ENCODE data around the gene CDSN. TPM values are rescaled to one million over a fixed set of nuclear protein-coding genes. Genes with fewer than 3 reads are reported as not detected.
A peak's percentile ranks its signal among the peaks of the same experiment; 100 is the strongest.
"Not testable (repeated sequence)": the region's sequence is repeated elsewhere in the genome, so short reads cannot be mapped to it uniquely, and the experiment has no call there.

The CDSN gene
- total and polyA plus RNA-seq, 11 donors: 0.15 to 0.56 TPM; not detected in 9

- TF ChIP-seq POLR2A (IDR thresholded peaks at IDR 0.05) (no peak), CTCF (IDR thresholded peaks at IDR 0.05) (no peak)
- Histone ChIP-seq H3K4me1 (peaks cover 0 to 14% (median 5%) of the 10 kb centered on the region in 12 donors), H3K9me3 (no peaks in the 10 kb centered on the region), H3K27me3 (no peaks in the 10 kb centered on the region), H3K27ac (no peak overlapping the region), H3K4me3 (no peak overlapping the region), H3K36me3 (no peaks in the 10 kb centered on the region)
- no peak for ATAC-seq
- WGBS, 4 donors: 90 to 96% (median 94%) methylated on average over 1 of the region's 1 CpG
- intact Hi-C loops (cut with DNase I): loop anchor here in 2 of 10 donors (5.0 to 10.0 kb wide), 2 partner anchors 158 to 331 kb away; partner anchors contain the start of genes FLOT1 (in 1 of the 2) and IER3 (in 1 of the 2)
- DNase-seq: no peak
Measured at GRCh38 chr6:31075528-31075927, 44.7 kb downstream of the CDSN start.

GRCh38 chr6:31074401-31074800 lies 45.8 kb downstream of the CDSN start:
- DNase-seq: no peak
- Histone ChIP-seq H3K4me1 (peaks cover 0 to 10% (median under 1%) of the 10 kb centered on the region in 12 donors), H3K9me3 (no peaks in the 10 kb centered on the region), H3K36me3 (no peaks in the 10 kb centered on the region), H3K27ac (no peak overlapping the region), H3K27me3 (no peaks in the 10 kb centered on the region), H3K4me3 (no peak overlapping the region)
- ATAC-seq: no peak
- TF ChIP-seq POLR2A (IDR thresholded peaks at IDR 0.05) (no peak), CTCF (IDR thresholded peaks at IDR 0.05) (no peak)
- WGBS, 4 donors: 86 to 93% (median 86%) methylated on average over 4 of the region's 4 CpGs
- intact Hi-C loops (cut with DNase I): loop anchor here in 3 of 10 donors (5.0 to 10.0 kb wide), 4 partner anchors 157 to 330 kb away; partner anchors contain the start of genes FLOT1 (in 1 of the 3) and IER3 (in 1 of the 3)

- 36 to 46% (median 43%) methylated on average over 6 of the region's 6 CpGs for WGBS, 4 donors
- Histone ChIP-seq H3K4me1 (peaks cover 0 to 9% (median 0%) of the 10 kb centered on the region in 12 donors), H3K36me3 (no peaks in the 10 kb centered on the region), H3K4me3 (no peak overlapping the region), H3K27me3 (no peaks in the 10 kb centered on the region), H3K27ac (no peak overlapping the region), H3K9me3 (no peaks in the 10 kb centered on the region)
- ATAC-seq: peak; percentile 59 to 91 (median 89)
- peak in 4 of 5 donors; percentile 18 to 47 (median 29) for DNase-seq
- intact Hi-C loops (cut with DNase I): loop anchor here in 3 of 10 donors (1.0 to 10.0 kb wide), 5 partner anchors 153 to 326 kb away; partner anchors contain the start of genes FLOT1 (in 1 of the 3), IER3 (in 1 of the 3) and VARS2 (in 1 of the 3)
- no peak for TF ChIP-seq POLR2A (IDR thresholded peaks at IDR 0.05)
- TF ChIP-seq CTCF (IDR thresholded peaks at IDR 0.05): peak; percentile 9 to 61 (median 37)
Measured at GRCh38 chr6:31070711-31071197, 49.5 kb downstream of the CDSN start.

GRCh38 chr6:31068669-31069340 lies 51.4 kb downstream of the CDSN start:
- no peak overlapping the region for H3K4me3 ChIP-seq
- peak; percentile 72 to 95 (median 87) for TF ChIP-seq CTCF (IDR thresholded peaks at IDR 0.05)
- no peak for TF ChIP-seq POLR2A (IDR thresholded peaks at IDR 0.05)
- intact Hi-C loops (cut with DNase I): loop anchor here in 6 of 10 donors (1.0 to 2.0 kb wide), 3 partner anchors 152 to 154 kb away; partner anchors contain the start of gene VARS2 (in 4 of the 6)
- no peaks in the 10 kb centered on the region for H3K27me3 ChIP-seq
- ATAC-seq (peak; percentile 74 to 92 (median 90)), DNase-seq (peak; percentile 59 to 85 (median 76))
- peaks cover 0 to 9% (median 0%) of the 10 kb centered on the region in 12 donors for H3K4me1 ChIP-seq
- H3K9me3 ChIP-seq: no peaks in the 10 kb centered on the region
- H3K36me3 ChIP-seq: no peaks in the 10 kb centered on the region
- H3K27ac ChIP-seq: no peak overlapping the region
- 49 to 56% (median 52%) methylated on average over 13 of the region's 13 CpGs for WGBS, 4 donors

GRCh38 chr6:31067891-31068668 lies 52.2 kb downstream of the CDSN start:
- not testable (repeated sequence) for H3K27ac ChIP-seq, H3K9me3 ChIP-seq, H3K36me3 ChIP-seq, H3K4me3 ChIP-seq, H3K27me3 ChIP-seq, H3K4me1 ChIP-seq, ATAC-seq, DNase-seq
- intact Hi-C loops (cut with DNase I): loop anchor here in 5 of 10 donors (2.0 kb wide), 2 partner anchors 151 to 153 kb away; partner anchors contain the start of gene VARS2 (in 4 of the 5)
- WGBS, 4 donors: 72 to 86% (median 76%) methylated on average over 6 to 9 of the region's 11 CpGs

- H3K4me3 ChIP-seq; H3K4me1 ChIP-seq; H3K27ac ChIP-seq; H3K36me3 ChIP-seq; H3K27me3 ChIP-seq; intact Hi-C loops (cut with DNase I); DNase-seq; ATAC-seq; H3K9me3 ChIP-seq: not testable (repeated sequence)
- WGBS, 4 donors: 81 to 96% (median 92%) methylated on average over 13 to 26 of the region's 32 CpGs
Measured at GRCh38 chr6:31067028-31067427, 53.2 kb downstream of the CDSN start.

Measured in heart left ventricle (tissue), 16 donors.